Stomach (tissue), 9 donors: Measurements from ENCODE around the gene NR1D1. TPM values are rescaled to one million over a fixed set of nuclear protein-coding genes. Genes with fewer than 3 reads are reported as not detected.

Experiments
- DNase-seq, 2 donors: peaks; one replicate each; pipeline versions ENCODE4 v3.0.0 to v3.0.0-alpha.2; 2013 to 2019
- H3K27ac ChIP-seq, 5 donors: fragments of 200-600 bp in 4 of 5; sonication (generic) in 4 of 5; one replicate each; pipeline ENCODE4 v1.5.1; 2013 to 2019; ENCODE audit warnings: mild to moderate bottlenecking in 1 of 5, moderate library complexity in 1 of 5
- H3K27me3 ChIP-seq, 3 donors: fragments of 200-600 bp; sonication (generic); one replicate each; pipeline ENCODE4 v1.5.1; 2017 to 2019; ENCODE audit warnings: mixed run types in 1 of 3
- H3K36me3 ChIP-seq, 4 donors: fragments of 200-600 bp; sonication (generic); 1 replicate in 3 of 4; 2 replicates in 1 of 4; pipeline ENCODE4 v1.5.1; 2016 to 2019
- H3K4me1 ChIP-seq, 4 donors: fragments of 200-600 bp; sonication (generic); one replicate each; pipeline ENCODE4 v1.5.1; 2016 to 2019
- H3K4me3 ChIP-seq, 4 donors: fragments of 200-600 bp; sonication (generic) in 3 of 4; one replicate each; pipeline ENCODE4 v1.5.1; 2016 to 2019; ENCODE audit warnings: mild to moderate bottlenecking in 1 of 4
- H3K9me3 ChIP-seq, 4 donors: fragments of 200-600 bp; sonication (generic); one replicate each; pipeline ENCODE4 v1.5.1; 2016 to 2019
- CTCF ChIP-seq, 7 experiments: fragments of 450-650 bp in 4 of 7; fragments of 200-600 bp in 3 of 7; sonication (generic) in 3 of 7; IDR thresholded peaks; one replicate each; pipeline ENCODE4 v1.5.1; 2016 to 2019; ENCODE audit warnings: antibody characterized with exemption in 7 of 7, control low read depth in 2 of 7, mild to moderate bottlenecking in 1 of 7
- EP300 ChIP-seq: sonication (generic); formaldehyde crosslinking; IDR thresholded peaks from one replicate; pipeline ENCODE4 v1.6.1; 2017; ENCODE audit warnings: antibody characterized with exemption
- POLR2A ChIP-seq, 4 donors: fragments of 450-650 bp; IDR thresholded peaks; one replicate each; pipeline ENCODE4 v1.6.1; 2016; ENCODE audit warnings: antibody characterized with exemption in 4 of 4, control low read depth in 2 of 4, mild to moderate bottlenecking in 1 of 4, moderate library complexity in 1 of 4
- POLR2AphosphoS5 ChIP-seq, 3 donors: sonication (generic); formaldehyde crosslinking; IDR thresholded peaks; one replicate each; pipeline ENCODE4 v1.6.1; 2016; ENCODE audit warnings: antibody characterized with exemption in 3 of 3
- WGBS, 5 donors: extraction: QIAGEN DNeasy Blood & Tissue Kit in 3 of 5; methylation state at CpG; one replicate each; pipeline versions ENCODE4 v1.1.5 to v1.1.7; 2013 to 2018; 5-methylcytosine and 5-hydroxymethylcytosine counted together
- intact Hi-C: fragments of 100-400 bp; cut with DNase I; formaldehyde crosslinking; loops from one replicate; pipeline ENCODE4 v1.15.1; 2023; ENCODE audit warnings: low total_unique reads
- polyA plus RNA-seq, 3 donors: library from polyadenylated mRNA; stranded (reverse); fragments of 200-250 nt; gene quantifications; one replicate each; pipeline ENCODE4 v1.2.3, GENCODE V29; 2013
- total RNA-seq, 5 donors: library from RNA; depleted of rRNA; stranded (reverse); fragments of >200 nt; gene quantifications; one replicate each; pipeline versions ENCODE4 v1.1.0 to v1.2.3, GENCODE V29; 2014 to 2016
- donor health status: healthy with polysubstance abuse.
- donor health status: Bipolar disorder and iron deficiency.
- donor health status: healthy.

Gene NR1D1
- total and polyA plus RNA-seq, 8 donors = 2.8 to 20.5 (median 9.3) TPM

GRCh38 chr17:40111221-40112128 lies 11.1 kb upstream of the NR1D1 start:
- WGBS, 5 donors = 0 to 2% (median 1%) methylated on average over 12 of the region's 12 CpGs
- Histone ChIP-seq H3K27me3 (no peaks in the 10 kb centered on the region), H3K27ac (peak overlapping the region; percentile 79 to 98 (median 97)), H3K9me3 (no peaks in the 10 kb centered on the region), H3K4me3 (peak overlapping the region in 2 of 4 donors; percentile 0 to 13), H3K4me1 (peaks cover 70 to 97% (median 87%) of the 10 kb centered on the region in 4 donors), H3K36me3 (no peaks in the 10 kb centered on the region)
- intact Hi-C loops = no loop called here
- DNase-seq = peak; percentile 86 to 97
- TF ChIP-seq EP300 (peak; percentile 64), CTCF (IDR thresholded peaks at IDR 0.05) (peak in 5 of 7 experiments; percentile 71 to 94 (median 83)), POLR2A (IDR thresholded peaks at IDR 0.05) (no peak), POLR2AphosphoS5 (IDR thresholded peaks at IDR 0.05) (peak; percentile 53 to 84 (median 82))

GRCh38 chr17:40110026-40110845 lies 9.8 kb upstream of the NR1D1 start:
- Histone ChIP-seq H3K36me3 (no peaks in the 10 kb centered on the region), H3K27ac (peak overlapping the region; percentile 79 to 98 (median 97)), H3K27me3 (no peaks in the 10 kb centered on the region), H3K4me3 (no peak overlapping the region), H3K9me3 (no peaks in the 10 kb centered on the region), H3K4me1 (peaks cover 78 to 100% (median 95%) of the 10 kb centered on the region in 4 donors)
- WGBS, 5 donors = 39 to 57% (median 48%) methylated on average over 3 of the region's 3 CpGs
- TF ChIP-seq POLR2A (IDR thresholded peaks at IDR 0.05) = no peak
- TF ChIP-seq POLR2AphosphoS5 (IDR thresholded peaks at IDR 0.05) = no peak
- no peak for TF ChIP-seq CTCF (IDR thresholded peaks at IDR 0.05)
- no peak for TF ChIP-seq EP300
- peak in 1 of 2 donors; percentile 45 for DNase-seq
- intact Hi-C loops = no loop called here

- intact Hi-C loops = no loop called here
- Histone ChIP-seq H3K36me3 (no peaks in the 10 kb centered on the region), H3K4me1 (peaks cover 89 to 100% (median 97%) of the 10 kb centered on the region in 4 donors), H3K27ac (peak overlapping the region; percentile 62 to 98 (median 97)), H3K9me3 (no peaks in the 10 kb centered on the region), H3K27me3 (no peaks in the 10 kb centered on the region), H3K4me3 (no peak overlapping the region)
- TF ChIP-seq POLR2A (IDR thresholded peaks at IDR 0.05) (no peak), POLR2AphosphoS5 (IDR thresholded peaks at IDR 0.05) (no peak), EP300 (no peak), CTCF (IDR thresholded peaks at IDR 0.05) (no peak)
- WGBS, 5 donors = 83 to 89% (median 85%) methylated on average over 9 of the region's 9 CpGs
- DNase-seq = peak in 1 of 2 donors; percentile 62
Measured at GRCh38 chr17:40108970-40109824, 8.8 kb upstream of the NR1D1 start.
